Measurements from ENCODE around the gene TYR.
"Not testable (repeated sequence)": the region's sequence is repeated elsewhere in the genome, so short reads cannot be mapped to it uniquely, and the experiment has no call there.

Gene TYR

DNA sequence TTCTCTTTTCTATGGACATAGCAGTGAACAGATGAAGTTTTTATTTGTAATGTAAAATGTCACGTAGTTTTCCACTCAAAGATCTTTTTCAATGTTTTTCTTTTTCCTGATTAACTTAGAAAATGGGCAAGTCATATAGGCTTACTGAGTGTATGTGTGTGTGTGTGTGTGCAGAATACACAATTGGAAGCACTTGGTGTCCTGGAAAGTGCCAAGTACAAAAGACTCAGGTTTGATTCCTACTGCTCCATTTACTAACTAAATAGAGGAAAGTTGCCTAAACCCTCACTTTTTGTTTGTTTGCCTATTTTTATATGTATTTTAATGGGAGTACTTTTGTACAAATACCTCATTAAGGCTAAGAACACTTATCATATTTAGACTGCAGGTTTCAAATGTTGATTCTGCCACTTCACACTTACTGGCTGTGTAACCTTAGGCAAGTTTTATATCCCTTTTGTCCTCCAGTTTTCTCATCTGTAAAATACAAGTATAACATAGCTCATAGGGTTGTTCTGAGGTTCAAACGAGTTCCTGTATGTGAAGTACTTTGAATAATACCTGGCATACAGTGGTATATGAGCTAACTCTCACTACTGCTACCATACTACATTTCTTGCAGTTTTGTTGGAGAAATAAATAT lies 90.1 kb downstream of the TYR start:
- no peak for DNase-seq (ENCODE audit: low read depth, low spot score)

DNA sequence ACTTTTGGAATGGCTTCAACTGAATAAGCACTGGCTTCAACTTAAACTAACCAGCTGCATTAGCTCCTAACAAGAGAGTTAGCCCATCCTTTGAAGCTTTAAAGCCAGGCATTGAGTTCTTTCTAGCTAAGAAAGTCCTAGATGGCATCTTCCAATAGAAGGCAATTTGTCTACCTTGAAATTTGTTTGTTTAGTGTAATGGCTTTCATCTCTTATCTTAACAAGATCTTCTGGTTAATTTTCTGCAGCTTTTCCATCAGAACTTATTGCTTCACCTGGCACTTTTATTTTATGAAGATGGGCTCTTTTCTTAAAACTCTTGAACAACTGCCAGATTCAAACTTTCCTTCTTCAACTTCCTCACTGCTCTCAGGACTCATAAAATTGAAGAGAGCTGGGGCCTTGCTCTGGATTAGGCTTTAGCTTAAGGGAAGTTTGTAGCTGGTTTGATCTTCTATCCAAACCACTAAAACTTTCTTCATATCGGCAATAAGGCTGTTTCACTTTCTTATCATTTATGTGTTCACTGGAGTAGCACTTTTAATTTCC lies 94.9 kb downstream of the TYR start:
- not testable (repeated sequence) for DNase-seq (ENCODE audit: low read depth, low spot score)

DNA sequence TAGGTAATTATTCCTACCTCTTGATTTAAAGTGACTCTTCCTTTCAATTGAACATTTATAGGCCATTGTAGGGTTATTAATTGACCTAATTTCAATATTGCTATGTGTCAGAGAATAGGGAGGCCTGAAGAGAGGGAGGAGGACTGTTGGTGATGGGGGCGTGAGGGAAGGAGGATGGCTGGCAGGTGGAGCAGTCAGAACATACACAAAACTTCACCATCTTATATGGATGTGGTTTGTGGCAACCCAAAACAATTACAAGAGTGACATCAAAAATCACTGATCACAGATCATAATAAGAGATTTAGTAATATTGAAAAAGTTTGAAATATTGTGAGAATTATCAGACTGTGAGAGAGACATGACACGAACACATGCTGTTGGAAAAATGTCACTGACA lies 95.5 kb downstream of the TYR start:
- not testable (repeated sequence) for DNase-seq (ENCODE audit: low read depth, low spot score)

DNA sequence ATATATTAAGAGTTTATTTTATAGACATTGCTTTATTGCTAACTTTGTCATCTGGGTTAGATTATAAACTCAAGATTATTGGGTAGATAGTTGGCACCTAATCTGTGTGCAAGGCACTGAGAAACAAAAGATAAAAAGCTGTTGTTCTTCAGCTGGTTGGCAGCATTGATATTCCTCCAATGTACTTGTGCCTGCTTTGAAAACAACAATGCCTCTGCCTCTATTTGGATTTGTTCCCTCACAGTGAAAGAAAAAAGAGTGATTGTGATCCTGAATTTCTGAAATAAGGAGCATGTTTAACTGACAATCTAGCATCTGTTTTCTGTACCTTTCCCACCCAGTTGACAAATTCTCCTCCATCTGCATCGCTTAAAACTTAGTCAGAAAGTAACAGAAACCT lies 98.3 kb downstream of the TYR start:
- no peak for DNase-seq (ENCODE audit: low read depth, low spot score)

DNA sequence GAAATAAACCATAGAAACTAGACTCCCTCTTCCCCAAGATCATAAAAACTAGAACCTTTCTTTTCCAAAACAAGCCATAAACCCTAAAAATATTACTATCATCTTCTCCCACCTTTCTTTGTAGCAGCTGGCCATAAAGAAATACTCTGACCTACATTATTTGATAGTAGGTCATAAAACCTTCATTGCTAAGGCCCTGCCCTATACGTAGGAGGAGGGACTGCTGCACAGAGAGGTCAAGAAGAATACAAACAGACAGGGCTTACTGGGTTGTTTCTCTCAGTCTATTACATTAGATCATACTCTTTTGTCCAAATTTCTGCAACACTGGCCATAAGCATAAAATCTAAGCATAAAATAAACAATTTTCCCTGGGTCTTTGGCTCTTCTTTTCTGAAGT lies 101.5 kb downstream of the TYR start:
- DNase-seq (ENCODE audit: low read depth, low spot score) = no peak

DNA sequence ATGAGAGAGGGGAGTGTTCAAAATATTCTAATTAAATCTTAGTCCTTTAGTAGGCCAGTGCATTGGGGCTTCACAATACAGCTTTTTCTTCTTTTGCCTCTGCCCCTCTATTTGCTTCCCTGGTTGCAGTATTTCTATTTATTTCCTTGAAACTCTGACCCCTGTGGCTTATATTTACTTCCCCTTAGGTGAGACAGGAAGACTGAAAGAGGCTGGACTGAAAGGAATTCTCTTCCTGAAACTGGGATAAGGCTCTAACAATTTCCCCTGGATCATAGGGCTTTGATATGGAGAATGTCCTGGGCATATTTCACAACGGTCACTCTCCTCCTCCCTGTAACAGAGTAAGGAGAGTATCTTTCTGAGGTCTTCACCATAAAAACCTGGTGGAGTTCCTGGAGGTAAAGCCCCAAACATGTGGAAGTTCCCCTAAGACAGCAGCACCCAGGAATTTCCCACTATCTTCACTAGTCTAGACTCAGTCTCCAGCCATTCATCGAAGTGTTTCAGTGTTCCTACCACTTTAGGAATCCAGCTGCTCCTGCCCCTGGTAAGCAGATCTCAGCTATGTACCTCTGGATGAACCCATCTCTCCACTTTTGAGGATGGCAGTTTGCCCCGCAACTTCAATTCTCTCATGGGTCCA lies 103.5 kb downstream of the TYR start:
- not testable (repeated sequence) for DNase-seq (ENCODE audit: low read depth, low spot score)

DNA sequence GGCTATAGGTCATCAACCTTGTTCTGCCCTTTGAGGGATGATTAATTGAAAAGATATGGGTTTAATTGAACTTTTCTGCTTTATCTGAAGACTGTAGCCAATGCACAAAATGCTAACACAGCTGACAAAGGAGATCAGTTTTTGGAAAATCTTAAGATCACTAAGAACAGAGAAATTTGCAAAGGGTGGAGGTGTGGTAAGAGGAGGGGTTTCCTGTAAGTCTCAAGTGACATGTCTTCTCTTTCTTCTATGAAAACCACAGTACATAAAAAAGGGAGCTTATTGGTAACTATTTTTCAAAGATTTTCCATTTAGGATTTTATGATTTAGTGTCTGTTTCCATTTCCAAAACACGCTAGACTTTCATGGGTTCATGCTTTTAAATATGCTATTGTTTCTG lies 108.9 kb downstream of the TYR start:
- not testable (repeated sequence) for DNase-seq (ENCODE audit: low read depth, low spot score)

DNA sequence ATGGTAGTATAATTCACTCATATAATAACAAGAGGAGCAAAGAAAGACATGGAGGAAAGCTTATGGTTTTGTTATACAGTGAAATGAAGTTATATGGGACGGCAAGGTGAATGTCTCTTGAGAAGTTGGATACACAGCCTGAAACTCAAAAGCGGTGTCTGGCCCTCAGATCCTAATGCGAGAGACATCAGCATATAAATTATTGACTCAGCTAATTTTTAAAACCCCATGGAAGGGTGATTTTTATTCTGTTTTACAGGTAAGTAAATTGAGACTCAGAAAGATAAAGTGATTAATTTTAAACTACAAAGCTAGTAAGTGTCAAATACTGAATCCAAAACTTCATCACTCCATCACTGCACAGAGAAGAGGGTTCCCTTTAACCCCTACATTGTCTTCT lies 110.3 kb downstream of the TYR start:
- not testable (repeated sequence) for DNase-seq (ENCODE audit: low read depth, low spot score)

DNA sequence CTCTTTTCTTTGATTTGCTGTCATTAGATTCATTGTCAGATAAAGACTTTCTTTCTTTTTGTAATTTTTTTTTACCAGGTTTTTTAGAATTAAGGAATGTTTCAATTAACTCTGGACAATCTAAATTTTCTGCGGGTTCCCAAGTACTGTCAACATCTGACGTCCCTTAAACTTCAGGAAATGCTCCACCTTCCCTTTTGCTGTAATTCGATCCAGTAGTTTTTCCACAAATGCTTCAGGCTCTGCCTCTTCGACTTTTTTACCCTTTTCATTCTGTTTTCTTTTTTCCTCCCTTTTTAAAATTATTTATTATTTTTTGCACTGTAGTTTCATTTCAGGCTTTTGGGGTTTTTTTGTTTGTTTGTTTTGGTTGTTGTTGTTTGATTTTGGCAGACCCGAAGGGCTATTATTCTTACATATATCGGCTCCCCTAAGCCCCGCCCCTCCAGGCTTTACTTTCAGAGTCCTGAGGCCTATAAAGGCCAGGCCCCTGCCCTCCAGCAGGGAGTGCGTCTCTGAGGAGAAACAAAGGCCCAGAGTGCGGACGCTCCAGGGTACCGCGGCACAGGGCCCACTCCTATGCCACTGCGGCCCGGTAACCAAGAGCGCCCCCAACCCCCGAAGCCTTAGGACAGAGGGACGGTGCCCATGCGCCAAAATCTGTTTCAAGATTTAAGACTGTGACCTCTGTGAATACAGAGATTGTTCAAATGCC lies 116.4 kb downstream of the TYR start:
- no peak for DNase-seq (ENCODE audit: low read depth, low spot score)

DNA sequence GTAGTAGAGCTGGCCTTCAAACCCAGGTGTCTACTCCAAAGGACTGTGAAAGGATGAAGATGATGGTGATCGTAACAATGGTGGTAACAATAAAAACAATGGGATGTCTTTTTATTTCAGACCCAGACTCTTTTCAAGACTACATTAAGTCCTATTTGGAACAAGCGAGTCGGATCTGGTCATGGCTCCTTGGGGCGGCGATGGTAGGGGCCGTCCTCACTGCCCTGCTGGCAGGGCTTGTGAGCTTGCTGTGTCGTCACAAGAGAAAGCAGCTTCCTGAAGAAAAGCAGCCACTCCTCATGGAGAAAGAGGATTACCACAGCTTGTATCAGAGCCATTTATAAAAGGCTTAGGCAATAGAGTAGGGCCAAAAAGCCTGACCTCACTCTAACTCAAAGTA lies 117.3 kb downstream of the TYR start:
- not testable (repeated sequence) for DNase-seq (ENCODE audit: low read depth, low spot score)

DNA sequence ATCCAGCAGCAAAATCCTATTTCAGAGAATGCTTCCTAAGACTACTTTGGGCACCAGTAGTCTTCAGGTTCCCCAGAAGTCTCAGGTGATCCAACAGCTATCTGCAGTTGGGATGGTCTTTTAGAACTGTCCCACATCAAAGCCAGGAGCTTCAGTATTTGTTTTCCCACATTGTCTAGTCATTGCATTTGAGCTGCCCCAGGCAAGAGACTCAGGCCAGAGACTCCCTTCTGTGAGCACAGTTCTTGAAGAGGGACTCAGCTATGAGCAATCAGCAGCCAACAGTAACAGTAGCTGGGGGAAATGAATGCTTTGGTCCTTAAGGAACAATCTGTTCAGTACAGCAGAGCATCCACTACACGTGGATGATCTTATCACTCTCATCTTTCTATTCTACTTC lies 125.4 kb downstream of the TYR start:
- DNase-seq (ENCODE audit: low read depth, low spot score) = not testable (repeated sequence)

DNA sequence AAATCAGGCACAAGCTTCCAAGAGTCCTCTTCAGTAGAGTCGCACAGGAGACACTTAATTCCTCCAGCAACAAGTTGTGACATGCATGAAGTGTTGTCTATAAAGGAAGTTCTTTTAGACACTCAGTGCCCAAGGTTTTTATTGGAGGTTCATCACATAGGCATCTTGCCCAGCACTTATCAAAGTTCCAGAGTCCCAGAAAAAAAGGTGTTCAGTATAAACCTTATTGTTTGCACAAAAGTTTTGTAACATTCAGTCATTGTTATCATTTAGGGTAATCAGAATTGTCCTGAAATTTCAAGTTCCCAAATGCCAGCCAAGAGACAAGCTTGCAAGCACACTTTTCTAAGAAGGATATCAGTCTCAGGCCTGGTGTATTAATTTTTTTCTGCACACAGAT lies 130.6 kb downstream of the TYR start:
- not testable (repeated sequence) for DNase-seq (ENCODE audit: low read depth, low spot score)

DNA sequence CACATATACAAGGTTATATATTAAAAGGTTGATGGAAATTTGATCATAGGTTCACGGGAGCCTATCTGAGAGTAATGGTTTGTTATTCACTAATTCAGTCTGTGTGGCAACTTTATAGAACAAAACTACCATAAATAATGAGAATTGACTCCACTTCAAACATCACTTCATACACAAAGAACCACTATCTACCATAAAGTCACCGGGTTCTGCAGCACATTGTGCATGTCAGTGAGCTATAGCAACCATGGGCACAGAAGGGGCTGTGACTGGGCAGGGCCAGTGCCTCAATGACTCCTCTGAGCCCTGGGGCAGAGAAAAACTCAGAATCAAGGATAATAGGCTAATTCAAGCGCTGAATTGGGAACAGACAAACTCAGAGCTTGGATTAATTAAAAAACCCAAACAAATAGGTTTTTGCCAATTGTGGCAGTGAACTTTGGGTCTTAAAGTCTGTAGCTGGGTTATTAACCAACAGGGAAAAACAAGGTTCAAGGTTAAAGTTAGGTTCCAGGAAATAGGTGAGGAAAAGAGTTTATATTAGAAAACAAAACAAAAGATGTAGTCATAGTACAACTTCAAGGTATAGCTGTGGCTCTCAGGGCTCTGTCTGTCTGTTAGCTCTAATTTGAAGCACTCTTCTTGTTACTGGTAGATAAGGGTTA lies 131.8 kb downstream of the TYR start:
- DNase-seq (ENCODE audit: low read depth, low spot score) = not testable (repeated sequence)

DNA sequence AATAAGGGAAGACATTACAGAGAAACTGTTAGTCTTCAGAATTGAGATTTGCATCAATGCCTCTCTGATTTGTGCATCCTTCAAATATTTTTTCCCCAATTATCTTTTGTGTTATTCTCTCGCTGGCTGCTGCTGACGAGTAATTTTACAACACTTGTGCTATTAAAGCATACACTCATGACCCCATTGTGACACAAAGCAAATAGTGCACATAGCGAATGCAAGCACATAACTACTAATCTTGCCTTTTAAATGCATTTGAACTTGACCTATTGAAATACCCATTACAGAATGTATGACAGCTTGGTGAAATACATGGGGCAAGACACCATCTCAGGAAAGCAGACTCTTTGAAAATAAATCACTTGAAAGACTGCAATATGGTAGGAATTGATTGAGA lies 132.9 kb downstream of the TYR start:
- not testable (repeated sequence) for DNase-seq (ENCODE audit: low read depth, low spot score)

DNA sequence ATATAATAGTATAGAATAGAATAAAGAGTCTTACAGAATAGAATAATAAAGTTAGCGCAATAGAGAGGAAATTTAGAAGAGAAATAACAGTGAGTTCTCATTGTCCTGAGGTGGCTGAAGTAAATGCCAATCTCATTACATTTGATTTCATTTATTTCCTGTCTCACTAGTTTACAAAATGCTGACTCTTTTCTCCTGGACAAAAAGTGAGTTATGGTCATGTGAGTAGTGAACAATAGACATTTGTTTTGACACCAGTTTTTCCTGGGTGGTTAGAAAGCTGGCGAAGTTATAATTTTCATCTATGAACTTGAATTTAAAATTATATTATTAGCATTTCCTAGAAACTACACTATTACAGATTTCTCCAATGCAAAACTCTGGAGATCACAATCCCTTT lies 143.7 kb downstream of the TYR start:
- DNase-seq (ENCODE audit: low read depth, low spot score) = no peak

DNA sequence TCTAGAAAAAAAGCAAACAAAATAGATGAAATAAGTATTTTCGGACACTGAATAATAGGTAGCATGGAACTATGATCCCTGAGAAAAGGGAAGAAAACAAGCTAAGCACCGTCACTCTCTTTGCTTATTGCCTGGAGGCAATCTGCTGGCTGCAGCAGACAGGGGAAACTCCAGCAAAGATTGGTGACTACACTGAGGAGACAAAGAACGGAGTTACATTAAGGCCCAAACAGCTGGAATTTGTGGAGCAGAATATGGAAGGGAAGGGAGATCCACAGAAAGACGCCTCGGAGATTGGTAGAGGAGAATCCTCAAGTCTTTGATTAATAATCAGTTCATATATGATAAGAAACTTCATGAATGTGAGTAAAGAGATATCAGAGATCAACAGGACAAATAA lies 150.2 kb downstream of the TYR start:
- no peak for DNase-seq (ENCODE audit: low read depth, low spot score)

DNA sequence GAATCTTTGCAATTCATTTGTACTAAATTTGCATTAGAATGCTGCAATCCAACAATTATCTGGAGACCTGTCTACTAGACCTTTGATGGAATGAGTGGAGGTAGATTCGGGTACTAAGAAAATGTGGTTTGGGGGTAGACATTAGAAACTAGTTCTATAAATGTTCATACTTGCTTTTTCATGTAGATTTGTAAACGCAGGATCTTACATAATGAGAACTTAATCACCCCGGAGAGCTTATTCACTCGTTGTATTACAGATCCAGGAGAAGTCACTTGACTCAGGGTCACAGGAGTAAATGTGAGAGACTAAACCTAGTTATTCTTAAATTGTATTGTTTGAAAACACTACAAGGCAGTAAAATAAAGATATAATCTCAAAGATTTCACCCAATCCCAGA lies 154.3 kb downstream of the TYR start:
- not testable (repeated sequence) for DNase-seq (ENCODE audit: low read depth, low spot score)

DNA sequence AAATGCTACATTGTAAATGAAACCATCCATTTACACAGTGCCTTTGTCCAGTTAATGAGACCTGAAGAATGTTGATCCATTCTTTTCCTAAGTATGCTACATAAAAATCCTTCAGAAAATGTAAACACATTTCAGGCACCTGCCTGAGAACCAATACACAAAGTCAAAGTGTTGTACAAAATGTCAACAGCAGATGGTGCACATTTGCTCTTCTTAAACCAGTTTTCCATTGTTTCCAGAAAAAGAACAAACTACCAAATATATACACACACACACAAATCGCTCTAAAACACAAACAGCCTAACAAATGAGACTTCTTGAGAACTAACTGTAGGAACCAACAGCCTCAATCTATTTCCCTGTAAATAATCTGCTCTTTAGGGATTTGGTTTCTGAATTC lies 156.0 kb downstream of the TYR start:
- DNase-seq (ENCODE audit: low read depth, low spot score) = not testable (repeated sequence)

DNA sequence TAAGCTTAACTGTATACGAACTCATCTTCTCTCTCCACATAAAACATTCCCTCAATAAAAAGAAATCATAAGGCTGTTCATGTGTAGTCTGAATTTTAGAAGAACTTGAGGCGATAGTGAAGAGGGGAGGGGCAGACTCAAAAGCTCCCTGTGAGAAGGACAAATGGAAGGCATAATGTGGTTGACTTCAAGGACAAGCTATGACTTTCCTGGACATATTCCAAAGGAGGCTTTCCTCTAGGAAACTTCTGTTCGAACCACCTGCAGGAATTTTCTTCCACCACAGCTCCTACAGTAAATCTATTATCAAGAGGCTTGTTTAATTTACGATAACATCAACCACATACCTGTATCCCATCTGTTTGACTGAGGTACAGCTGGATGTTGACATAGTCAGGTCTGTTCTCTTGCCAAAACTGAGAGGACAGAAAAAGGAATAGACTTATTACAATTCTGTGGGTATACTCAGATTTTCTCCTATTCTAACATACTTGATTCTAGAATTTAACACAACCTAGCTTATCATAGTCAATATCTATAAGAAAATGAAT lies 159.5 kb downstream of the TYR start:
- DNase-seq (ENCODE audit: low read depth, low spot score) = not testable (repeated sequence)

DNA sequence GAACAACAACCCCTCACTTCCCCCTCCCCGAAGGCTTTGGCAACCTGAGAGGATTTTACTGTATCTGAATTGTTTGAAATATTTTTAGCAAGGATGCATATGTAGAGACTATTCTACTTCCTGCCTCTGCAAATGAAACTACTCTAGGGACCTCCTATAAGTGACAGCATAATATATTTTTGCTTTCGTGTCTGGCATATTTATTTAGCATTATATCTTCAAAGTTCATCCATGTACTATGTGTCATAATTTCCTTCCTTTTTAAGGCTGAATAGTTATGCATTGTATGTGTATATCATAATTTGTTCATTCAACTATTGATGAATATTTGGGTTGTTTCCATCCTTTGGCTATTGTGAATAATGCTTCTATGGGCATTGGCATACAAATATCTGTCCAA lies 160.4 kb downstream of the TYR start:
- not testable (repeated sequence) for DNase-seq (ENCODE audit: low read depth, low spot score)

DNA sequence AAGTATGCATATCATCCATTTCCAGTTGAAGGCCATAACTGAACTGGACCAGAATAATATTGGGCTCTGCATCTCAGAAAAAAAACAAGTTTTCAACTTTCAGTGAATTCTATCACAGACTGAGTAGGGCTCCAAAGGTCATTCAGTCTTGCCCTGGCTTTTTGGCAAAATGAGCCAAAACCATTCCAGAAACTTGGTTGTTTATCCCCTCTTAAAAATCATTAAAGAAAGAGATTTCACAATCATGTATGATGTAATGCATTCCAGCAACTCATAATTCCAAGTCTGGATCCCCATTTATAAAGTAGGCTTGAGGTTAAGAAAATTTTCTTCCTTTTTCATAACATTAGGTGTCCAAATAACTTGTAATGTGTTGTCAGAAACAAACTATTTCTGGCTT lies 162.8 kb downstream of the TYR start:
- DNase-seq (ENCODE audit: low read depth, low spot score) = not testable (repeated sequence)
